Measurements from ENCODE around the gene HNRNPF. TPM values are rescaled to one million over a fixed set of nuclear protein-coding genes. Genes with fewer than 3 reads are reported as not detected.
A peak's percentile ranks its signal among the peaks of the same experiment; 100 is the strongest.

The HNRNPF gene
- total and polyA plus RNA-seq, 2 of the 8 experiments (the other 6 are each of a cell fraction or from before 2014, with no cell fraction given), result 209 to 389 TPM

- no peak for TF ChIP-seq BCL11A (IDR thresholded peaks at IDR 0.05; ENCODE audit: low read depth in 2 of 2, low read length in 2 of 2)
- TF ChIP-seq SP4 (IDR thresholded peaks at IDR 0.05; ENCODE audit: low read length), result no peak
- no peak for TF ChIP-seq TCF12 (IDR thresholded peaks at IDR 0.05; ENCODE audit: low read depth, low read length)
- peak; percentile 57 for TF ChIP-seq TAF1 (IDR thresholded peaks at IDR 0.05; ENCODE audit: low read depth, low read length)
- TF ChIP-seq RFX5 (IDR thresholded peaks at IDR 0.05; ENCODE audit: borderline replicate concordance, low read depth, low read length), result no peak
- peak; percentile 97 for TF ChIP-seq E2F6 (IDR thresholded peaks at IDR 0.05)
- TF ChIP-seq CREB1 (IDR thresholded peaks at IDR 0.05), result no peak
- no peak for TF ChIP-seq HDAC6 (IDR thresholded peaks at IDR 0.05; ENCODE audit: low read depth, low read length)
- TF ChIP-seq PHF8 (conservative IDR thresholded peaks at IDR 0.05; ENCODE audit: low read depth, low read length), result peak; percentile 65
- no peak for TF ChIP-seq CHD7 (IDR thresholded peaks at IDR 0.05; ENCODE audit: insufficient replicate concordance, low read length)
- TF ChIP-seq POLR2A (IDR thresholded peaks at IDR 0.05; ENCODE audit: control extremely low read depth in 1 of 2, low read depth in 2 of 2, low read length in 2 of 2), result peak in 1 of 2 experiments; percentile 19; a peak in 2 of 3 replicates
Observed at GRCh38 chr10:43396928-43397624, 11.9 kb downstream of the HNRNPF start (continued).

Measured in H1 (cell line).